Kidney (tissue), 14 donors: Measurements from ENCODE around the gene SLC25A25. TPM values are rescaled to one million over a fixed set of nuclear protein-coding genes. Genes with fewer than 3 reads are reported as not detected.

Experiments
- DNase-seq, 5 donors: peaks; one replicate each; pipeline ENCODE4 v3.0.0-alpha.2; 2013 to 2020
- FAIRE-seq: peaks from 2 replicates; lab custom pipeline; 2012; peaks lifted over from hg19 to GRCh38; lab: Jason Lieb, UNC
- H3K27ac ChIP-seq, 2 donors: one replicate each; pipeline ENCODE4 v1.7.0; 2013; ENCODE audit warnings: low read depth in 2 of 2, low read length in 2 of 2, inconsistent platforms in 1 of 2
- H3K27me3 ChIP-seq: one replicate; pipeline ENCODE4 v1.7.1; 2013; ENCODE audit warnings: low read length, inconsistent platforms; ENCODE audit not compliant: control insufficient read depth, insufficient read depth
- H3K36me3 ChIP-seq, 3 donors: one replicate each; pipeline versions ENCODE4 v1.7.0 to v1.7.1; 2013; ENCODE audit warnings: low read length in 3 of 3, control low read depth in 1 of 3, inconsistent platforms in 1 of 3; ENCODE audit not compliant: insufficient read depth in 3 of 3, control insufficient read depth in 2 of 3
- H3K4me1 ChIP-seq, 3 donors: one replicate each; pipeline versions ENCODE4 v1.7.0 to v1.7.1; 2013; ENCODE audit warnings: low read length in 3 of 3, inconsistent platforms in 1 of 3, low read depth in 1 of 3; ENCODE audit not compliant: control insufficient read depth in 2 of 3, insufficient read depth in 2 of 3
- H3K4me3 ChIP-seq, 3 donors: one replicate each; pipeline versions ENCODE4 v1.7.0 to v1.8.1; 2013; ENCODE audit warnings: low read length in 3 of 3, control low read depth in 1 of 3, inconsistent platforms in 1 of 3
- H3K9ac ChIP-seq, 3 donors: one replicate each; pipeline versions ENCODE4 v1.7.0 to v1.7.1; 2013; ENCODE audit warnings: low read length in 3 of 3, control low read depth in 1 of 3, inconsistent platforms in 1 of 3
- H3K9me3 ChIP-seq, 3 donors: one replicate each; pipeline versions ENCODE4 v1.7.0 to v1.7.1; 2013; ENCODE audit warnings: low read length in 3 of 3, control low read depth in 1 of 3, inconsistent platforms in 1 of 3; ENCODE audit not compliant: control insufficient read depth in 2 of 3, insufficient read depth in 1 of 3
- CTCF ChIP-seq: IDR thresholded peaks from 3 replicates; pipeline ENCODE4 v1.5.1; 2012; ENCODE audit warnings: mild to moderate bottlenecking, moderate library complexity, borderline replicate concordance; ENCODE audit not compliant: insufficient read depth; ENCODE audit errors: extremely low read depth
- intact Hi-C: fragments of 100-400 bp; cut with DNase I; formaldehyde crosslinking; loops from one replicate; pipeline ENCODE4 v1.11.1; 2022
- polyA plus RNA-seq: library from polyadenylated mRNA; stranded (reverse); fragments of 350-450 nt; fragmentation: Illumina TruSeq; extraction: RNeasy Lipid Tissue Mini Kit (QIAGEN cat#74804); gene quantifications from one replicate; pipeline ENCODE4 v1.2.3, GENCODE V29; 2014; ENCODE audit warnings: low read depth, low replicate concordance; ENCODE audit not compliant: insufficient read depth
- total RNA-seq: library from RNA; stranded (reverse); fragmentation: NEBNext Ultra II Directional; extraction: Animal tissue kit (Norgen Biotek cat#: 25700); gene quantifications from one replicate; pipeline ENCODE4 v1.2.1, GENCODE V29; 2021
- donor health status: control.
- donor health status: control.
- donor health status: control.
- donor health status: control.
- donor health status: control.
- donor health status: DM: yes; HTN: yes; CAD: no.
- donor health status: Normal renal cell carcinoma (clear cell type).

SLC25A25 gene
- total and polyA plus RNA-seq, 2 donors from 2014 or later, result 20.4 to 24.9 TPM

DNA sequence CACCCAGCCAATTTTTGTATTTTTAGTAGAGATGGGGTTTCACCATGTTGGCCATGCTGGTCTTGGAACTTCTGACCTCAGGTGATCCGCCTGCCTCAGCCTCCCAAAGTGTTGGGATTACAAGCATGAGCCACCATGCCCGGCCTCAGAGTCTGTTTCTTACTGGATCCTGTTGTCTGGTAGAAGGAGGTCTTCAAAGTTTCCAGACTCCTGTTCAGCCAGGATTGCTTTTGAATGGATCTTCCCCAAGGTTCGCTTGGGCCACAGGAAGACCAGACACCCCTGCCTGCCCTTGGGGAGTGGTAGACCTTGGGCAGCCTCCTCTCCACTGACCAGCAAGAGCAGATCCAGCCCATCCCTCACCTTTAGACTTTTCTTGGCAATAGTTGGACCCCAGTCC is 73.6 kb downstream of the SLC25A25 start:
- Histone ChIP-seq H3K36me3 (no peaks in the 10 kb centered on the region), H3K4me3 (no peak overlapping the region), H3K9me3 (no peaks in the 10 kb centered on the region), H3K4me1 (no peaks in the 10 kb centered on the region), H3K9ac (no peak overlapping the region), H3K27me3 (no peaks in the 10 kb centered on the region), H3K27ac (no peak overlapping the region)
- intact Hi-C loops, result no loop called here
- FAIRE-seq (no peak), DNase-seq (peak in 1 of 5 donors; percentile 26)
- TF ChIP-seq CTCF, result no peak

DNA sequence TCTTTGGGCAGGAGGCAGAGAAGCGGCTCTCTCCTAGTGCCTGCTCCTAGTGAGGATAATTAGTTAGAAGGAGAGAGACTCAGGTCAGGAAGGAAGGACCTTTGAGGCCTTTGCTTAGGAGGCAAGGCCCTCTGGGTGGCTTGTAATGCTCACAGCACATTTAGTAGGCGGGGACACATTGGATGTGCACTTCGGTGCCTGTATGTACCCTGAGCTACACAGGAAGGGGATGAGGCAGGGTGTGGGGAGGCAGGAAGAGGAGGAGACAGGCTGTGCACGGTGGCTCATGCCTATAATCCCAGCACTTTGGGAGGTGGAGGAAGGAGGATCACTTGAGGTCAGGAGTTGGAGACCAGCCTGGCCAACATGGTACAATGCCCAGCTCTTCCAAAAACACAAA is 74.0 kb downstream of the SLC25A25 start:
- H3K4me3 ChIP-seq, result no peak overlapping the region
- no peak overlapping the region for H3K9ac ChIP-seq
- FAIRE-seq (no peak), DNase-seq (no peak)
- H3K4me1 ChIP-seq, result no peaks in the 10 kb centered on the region
- H3K27me3 ChIP-seq, result no peaks in the 10 kb centered on the region
- no peak for TF ChIP-seq CTCF
- intact Hi-C loops, result no loop called here
- no peak overlapping the region for H3K27ac ChIP-seq
- H3K9me3 ChIP-seq, result no peaks in the 10 kb centered on the region
- H3K36me3 ChIP-seq, result no peaks in the 10 kb centered on the region

DNA sequence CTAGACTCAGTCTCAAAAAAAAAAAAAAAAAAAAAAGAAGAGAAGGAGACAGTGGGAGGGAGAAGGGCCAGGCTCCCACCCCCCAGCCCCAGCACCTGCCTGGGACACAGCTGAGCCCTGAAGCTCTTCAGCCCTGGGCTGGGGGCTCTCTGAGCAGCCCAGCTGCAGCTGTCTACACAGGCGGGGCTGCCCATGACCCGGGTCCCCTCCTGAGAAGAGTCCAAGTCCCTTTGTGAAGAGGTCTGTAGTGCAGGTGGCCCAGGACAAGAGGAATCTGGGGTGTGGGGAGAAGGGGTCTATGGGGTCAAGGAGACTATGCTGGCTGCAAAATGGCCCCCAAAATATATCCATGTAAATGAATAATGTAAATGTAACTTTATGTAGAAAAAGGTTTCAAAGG is 74.6 kb downstream of the SLC25A25 start:
- DNase-seq, result no peak

More for the DNA sequence above, 74.6 kb downstream of the SLC25A25 start:
- Histone ChIP-seq H3K4me3 (no peak overlapping the region), H3K36me3 (no peaks in the 10 kb centered on the region), H3K27ac (no peak overlapping the region), H3K9me3 (no peaks in the 10 kb centered on the region), H3K27me3 (no peaks in the 10 kb centered on the region), H3K4me1 (no peaks in the 10 kb centered on the region), H3K9ac (no peak overlapping the region)
- intact Hi-C loops, result no loop called here
- FAIRE-seq, result no peak
- no peak for TF ChIP-seq CTCF
